H1 (cell line): Measurements from ENCODE around the gene ARHGAP1. TPM values are rescaled to one million over a fixed set of nuclear protein-coding genes. Genes with fewer than 3 reads are reported as not detected.
"Not testable (repeated sequence)": the region's sequence is repeated elsewhere in the genome, so short reads cannot be mapped to it uniquely, and the experiment has no call there.

Experiments
- CTCF ChIA-PET: fragments of 300-600 bp; sonication (Branson Sonifier 250); formaldehyde crosslinking; loops from one replicate; lab custom pipeline; 2021; ENCODE audit not compliant: partially characterized antibody; lab: Charles Lee
- POLR2A ChIA-PET: fragments of 300-600 bp; sonication (Branson Sonifier 250); formaldehyde crosslinking; loops from one replicate; lab custom pipeline; 2021; ENCODE audit warnings: inconsistent platforms; ENCODE audit not compliant: partially characterized antibody; lab: Charles Lee
- DNase-seq, 2 experiments: peaks; one replicate each; pipeline versions ENCODE4 v3.0.0 to v3.0.0-alpha.2; 2010 to 2022; ENCODE audit warnings: low spot score in 2 of 2, low read depth in 1 of 2, mixed read lengths in 1 of 2
- FAIRE-seq: peaks from 2 replicates; lab custom pipeline; 2011; peaks lifted over from hg19 to GRCh38; lab: Jason Lieb, UNC
- H2AFZ ChIP-seq: 2 replicates; pipeline ENCODE4 v1.8.1; 2012; ENCODE audit warnings: low read length, inconsistent platforms
- H2AK5ac ChIP-seq: 2 replicates; pipeline ENCODE4 v1.6.1; 2013; ENCODE audit warnings: low read depth, low read length
- H2BK120ac ChIP-seq: replicated peaks from 2 replicates; pipeline ENCODE3; 2013; ENCODE audit warnings: low read depth, low read length, inconsistent platforms
- H2BK12ac ChIP-seq: 2 replicates; pipeline ENCODE4 v1.6.1; 2013; ENCODE audit warnings: low read depth, low read length
- H2BK15ac ChIP-seq: 2 replicates; pipeline ENCODE4 v1.6.1; 2013; ENCODE audit warnings: low read length
- H2BK20ac ChIP-seq: 2 replicates; pipeline ENCODE4 v1.6.1; 2013; ENCODE audit warnings: low read length
- H2BK5ac ChIP-seq: 2 replicates; pipeline ENCODE4 v1.6.1; 2013; ENCODE audit warnings: low read depth, low read length
- H3K14ac ChIP-seq: 2 replicates; pipeline ENCODE4 v1.6.1; 2013; ENCODE audit warnings: inconsistent platforms; ENCODE audit not compliant: insufficient read length
- H3K18ac ChIP-seq: 2 replicates; pipeline ENCODE4 v1.6.1; 2013; ENCODE audit warnings: low read length; ENCODE audit errors: extremely low read depth
- H3K23ac ChIP-seq: 2 replicates; pipeline ENCODE4 v1.6.1; 2013; ENCODE audit warnings: inconsistent platforms; ENCODE audit not compliant: insufficient read length
- H3K23me2 ChIP-seq: 2 replicates; pipeline ENCODE4 v1.6.1; 2013; ENCODE audit warnings: low read depth, low read length
- H3K27ac ChIP-seq: 2 replicates; pipeline ENCODE4 v1.6.1; 2011; ENCODE audit warnings: low read depth, low read length, inconsistent platforms
- H3K27me3 ChIP-seq, 4 experiments: replicated peaks in 1 of 4; 1 replicate in 1 of 4; 2 replicates in 3 of 4; pipeline versions ENCODE4 v1.6.1 to v1.8.1; 2011 to 2013; ENCODE audit warnings: low read length in 3 of 4, mild to moderate bottlenecking in 3 of 4, inconsistent platforms in 2 of 4, mixed read lengths in 2 of 4, moderate library complexity in 1 of 4; ENCODE audit not compliant: control insufficient read depth in 3 of 4, insufficient read depth in 3 of 4; ENCODE audit errors: extremely low read depth in 1 of 4
- H3K36me3 ChIP-seq, 4 experiments: 2 replicates each; pipeline versions ENCODE4 v1.6.1 to v1.8.1; 2011 to 2013; ENCODE audit warnings: mild to moderate bottlenecking in 4 of 4, low read length in 3 of 4, moderate library complexity in 2 of 4, control low read depth in 1 of 4, inconsistent platforms in 1 of 4; ENCODE audit not compliant: insufficient read depth in 4 of 4, control insufficient read depth in 2 of 4
- H3K4ac ChIP-seq: replicated peaks from 2 replicates; pipeline ENCODE3; 2013; ENCODE audit warnings: low read length, low read depth, mixed read lengths, inconsistent platforms; ENCODE audit not compliant: insufficient read length
- H3K4me1 ChIP-seq, 4 experiments: replicated peaks in 1 of 4; 1 replicate in 1 of 4; 2 replicates in 3 of 4; pipeline versions ENCODE4 v1.6.1 to v1.8.1; 2011 to 2013; ENCODE audit warnings: low read length in 3 of 4, inconsistent platforms in 2 of 4, mixed read lengths in 1 of 4; ENCODE audit not compliant: insufficient read depth in 4 of 4, control insufficient read depth in 3 of 4
- H3K4me2 ChIP-seq, 2 experiments: 2 replicates each; pipeline versions ENCODE4 v1.6.1 to v1.8.1; 2011 to 2013; ENCODE audit warnings: low read depth in 2 of 2, low read length in 2 of 2, control low read depth in 1 of 2, inconsistent platforms in 1 of 2, mild to moderate bottlenecking in 1 of 2; ENCODE audit not compliant: insufficient read depth in 1 of 2
- H3K4me3 ChIP-seq, 4 experiments: fragments of 200-600, 300-600 bp in 1 of 4; sonication (generic), shearing (Covaris generic), sonication (Bioruptor Twin) in 1 of 4; 2 replicates each; pipeline versions ENCODE4 v1.5.1 to v1.8.1; 2011 to 2016; ENCODE audit warnings: low read length in 4 of 4, low read depth in 3 of 4, control low read depth in 2 of 4, inconsistent platforms in 2 of 4, mild to moderate bottlenecking in 2 of 4, mixed read lengths in 1 of 4, moderate library complexity in 1 of 4; ENCODE audit not compliant: insufficient read depth in 2 of 4; ENCODE audit errors: extremely low read depth in 1 of 4
- H3K56ac ChIP-seq: replicated peaks from 2 replicates; pipeline ENCODE3; 2013; ENCODE audit warnings: low read depth, mild to moderate bottlenecking, mixed read lengths, low read length, inconsistent platforms; ENCODE audit not compliant: insufficient read length
- H3K79me1 ChIP-seq: 2 replicates; pipeline ENCODE4 v1.6.1; 2013; ENCODE audit warnings: low read depth, low read length, control low read depth
- H3K79me2 ChIP-seq, 2 experiments: 2 replicates each; pipeline versions ENCODE4 v1.6.1 to v1.8.1; 2012 to 2013; ENCODE audit warnings: low read length in 2 of 2, mild to moderate bottlenecking in 2 of 2, inconsistent platforms in 1 of 2; ENCODE audit not compliant: insufficient read depth in 2 of 2, control insufficient read depth in 1 of 2
- H3K9ac ChIP-seq, 4 experiments: replicated peaks in 1 of 4; 1 replicate in 1 of 4; 2 replicates in 3 of 4; pipeline versions ENCODE4 v1.6.1 to v1.8.1; 2011 to 2013; ENCODE audit warnings: low read depth in 3 of 4, low read length in 3 of 4, control low read depth in 2 of 4, mild to moderate bottlenecking in 2 of 4, moderate library complexity in 2 of 4, inconsistent platforms in 1 of 4; ENCODE audit errors: extremely low read depth in 1 of 4
- H3K9me3 ChIP-seq, 2 experiments: 2 replicates each; pipeline versions ENCODE4 v1.6.1 to v1.8.1; 2012 to 2013; ENCODE audit warnings: mild to moderate bottlenecking in 2 of 2, moderate library complexity in 2 of 2, control low read depth in 1 of 2, inconsistent platforms in 1 of 2, low read depth in 1 of 2, low read length in 1 of 2, mixed read lengths in 1 of 2; ENCODE audit not compliant: insufficient read depth in 2 of 2
- H4K20me1 ChIP-seq, 2 experiments: replicated peaks in 1 of 2; 2 replicates each; pipeline versions ENCODE3 to v1.8.1; 2011 to 2013; ENCODE audit warnings: inconsistent platforms in 2 of 2, low read length in 2 of 2, mild to moderate bottlenecking in 1 of 2; ENCODE audit not compliant: insufficient read depth in 2 of 2, control insufficient read depth in 1 of 2
- H4K5ac ChIP-seq: 2 replicates; pipeline ENCODE4 v1.6.1; 2013; ENCODE audit warnings: low read length, low read depth, mixed read lengths, inconsistent platforms; ENCODE audit not compliant: insufficient read length
- H4K8ac ChIP-seq: 2 replicates; pipeline ENCODE4 v1.8.0; 2013; ENCODE audit warnings: mild to moderate bottlenecking, moderate library complexity, low read length, inconsistent platforms; ENCODE audit not compliant: insufficient read depth; ENCODE audit errors: extremely low read depth
- H4K91ac ChIP-seq: replicated peaks from 2 replicates; pipeline ENCODE3; 2013; ENCODE audit warnings: low read length, mixed read lengths, inconsistent platforms; ENCODE audit not compliant: insufficient read length
- CTCF ChIP-seq, 3 experiments: IDR thresholded peaks; 1 replicate in 2 of 3; 2 replicates in 1 of 3; pipeline versions ENCODE4 v1.5.1 to v1.6.1; 2011; ENCODE audit warnings: low read length in 3 of 3, mild to moderate bottlenecking in 3 of 3, inconsistent platforms in 2 of 3, low read depth in 1 of 3, moderate library complexity in 1 of 3; ENCODE audit not compliant: insufficient read depth in 1 of 3; ENCODE audit errors: control extremely low read depth in 1 of 3
- SAP30 ChIP-seq: fragments of 300-600 bp; sonication (generic); IDR thresholded peaks from 2 replicates; pipeline ENCODE4 v1.7.1; 2012; ENCODE audit warnings: low read length, moderate library complexity, mild to moderate bottlenecking, inconsistent platforms; ENCODE audit not compliant: insufficient read depth, insufficient replicate concordance
- SP2 ChIP-seq: IDR thresholded peaks from 2 replicates; pipeline ENCODE4 v1.6.1; 2012; ENCODE audit warnings: mild to moderate bottlenecking, low read length, inconsistent platforms
- SP4 ChIP-seq: IDR thresholded peaks from 2 replicates; pipeline ENCODE4 v1.6.1; 2012; ENCODE audit warnings: low read length, inconsistent platforms
- WGBS, 2 experiments: shearing (Covaris generic) in 1 of 2; methylation state at CpG; one replicate each; pipeline versions ENCODE4 v1.1.6 to v1.1.7; 2013 to 2015; ENCODE audit warnings: low lambda C conversion rate in 2 of 2, mixed read lengths in 2 of 2, inconsistent platforms in 1 of 2, low coverage in 1 of 2, missing lambda C conversion rate in 1 of 2; ENCODE audit not compliant: insufficient replicate concordance in 2 of 2, insufficient coverage in 1 of 2, insufficient read length in 1 of 2; ENCODE audit errors: extremely low coverage in 1 of 2, missing lambda C conversion rate in 1 of 2; 5-methylcytosine and 5-hydroxymethylcytosine counted together
- polyA plus RNA-seq, 7 experiments: library from polyadenylated mRNA; depleted of rRNA in 3 of 7; stranded (reverse) in 5 of 7; unstranded in 2 of 7; fragments of >200 nt in 5 of 7; fragments of 200-250 nt in 2 of 7; gene quantifications; 1 replicate in 5 of 7; 2 replicates in 1 of 7; 4 replicates in 1 of 7; pipeline versions ENCODE4 v1.2.1 to v1.2.3, GENCODE V29; 2011 to 2013; ENCODE audit warnings: missing spikeins in 2 of 7, mixed read lengths in 2 of 7
- total RNA-seq: library from RNA; stranded (reverse); fragmentation: NEBNext Ultra II Directional; extraction: Animal tissue kit (Norgen Biotek cat#: 25700); gene quantifications from 2 replicates; pipeline ENCODE4 v1.2.1, GENCODE V29; 2021

ARHGAP1 gene
- total and polyA plus RNA-seq, 2 of the 8 experiments (the other 6 are each of a cell fraction or from before 2014, with no cell fraction given): 28.6 to 58.8 TPM

- TF ChIP-seq SP4 (no peak), SP2 (no peak), CTCF (IDR thresholded peaks at IDR 0.05; ENCODE audit: control extremely low read depth in 1 of 3, insufficient read depth in 1 of 3, low read depth in 1 of 3, low read length in 3 of 3) (no peak), SAP30 (no peak)
Measured at GRCh38 chr11:46710821-46711269, 10.4 kb upstream of the ARHGAP1 start (continued).

GRCh38 chr11:46709351-46709750 lies 8.9 kb upstream of the ARHGAP1 start:
- H3K23me2 ChIP-seq, H3K4me3 ChIP-seq, H2BK20ac ChIP-seq, H2BK120ac ChIP-seq, H3K4ac ChIP-seq, H4K20me1 ChIP-seq, H3K27ac ChIP-seq, POLR2A ChIA-PET, H4K8ac ChIP-seq, H2AK5ac ChIP-seq, H4K91ac ChIP-seq, H3K9me3 ChIP-seq, H3K56ac ChIP-seq, H3K23ac ChIP-seq, DNase-seq, H4K5ac ChIP-seq, H3K4me1 ChIP-seq, H2AFZ ChIP-seq, FAIRE-seq, H3K14ac ChIP-seq, H3K18ac ChIP-seq, H3K27me3 ChIP-seq, H3K9ac ChIP-seq, H3K4me2 ChIP-seq, H2BK5ac ChIP-seq, H3K79me2 ChIP-seq, H2BK12ac ChIP-seq, H3K79me1 ChIP-seq, H2BK15ac ChIP-seq: not testable (repeated sequence)
- CTCF ChIA-PET: interaction anchor here (0.8 kb wide), 1 partner anchor 35 kb away, joined by 4 read pairs; no protein-coding TSS in a partner anchor
- H3K36me3 ChIP-seq: peaks cover 12 to 25% (median 16%) of the 10 kb centered on the region in 4 experiments
- 82% methylated on average over 8 of the region's 9 CpGs; no CpG with 5 or more reads in 1 of the 2 experiments for WGBS, 2 experiments
